GM12864 (cell line): Measurements from ENCODE around the gene MBTPS2.

ENCODE experiments used
- DNase-seq: peaks from one replicate; pipeline ENCODE4 v3.0.0-alpha.2; 2011; ENCODE audit warnings: low read depth
- H3K4me3 ChIP-seq: 2 replicates; pipeline ENCODE4 v1.5.1; 2011; ENCODE audit warnings: mild to moderate bottlenecking, low read depth, low read length, control low read depth
- TF ChIP-seq, protein P1 (sequence below): IDR thresholded peaks from 2 replicates; pipeline ENCODE4 v1.5.1; 2011; ENCODE audit warnings: low read depth, mild to moderate bottlenecking, moderate library complexity, low read length, control low read depth, inconsistent platforms; ENCODE audit errors: missing control alignments

MBTPS2 gene

DNA sequence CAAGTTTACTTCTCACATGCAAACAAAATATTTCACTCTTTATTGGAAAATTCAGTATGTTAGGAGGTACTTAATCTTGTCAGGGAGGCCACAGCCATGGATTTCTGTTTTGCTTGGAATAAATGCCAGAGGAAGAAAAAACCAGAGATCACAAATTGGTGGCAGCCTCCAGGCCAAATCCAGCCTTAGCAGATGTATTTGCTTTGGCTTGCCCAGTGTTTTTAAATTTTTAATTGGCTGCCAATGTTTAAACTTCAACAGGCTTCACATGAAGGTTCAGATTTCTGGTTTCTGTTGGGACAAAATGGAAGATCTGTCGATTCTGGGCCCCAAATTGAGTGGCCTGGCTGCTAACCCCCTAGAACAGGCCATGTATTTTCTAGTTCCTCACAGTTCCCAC is 35.6 kb downstream of the MBTPS2 start:
- DNase-seq, result no peak
- TF ChIP-seq, protein P1, sequence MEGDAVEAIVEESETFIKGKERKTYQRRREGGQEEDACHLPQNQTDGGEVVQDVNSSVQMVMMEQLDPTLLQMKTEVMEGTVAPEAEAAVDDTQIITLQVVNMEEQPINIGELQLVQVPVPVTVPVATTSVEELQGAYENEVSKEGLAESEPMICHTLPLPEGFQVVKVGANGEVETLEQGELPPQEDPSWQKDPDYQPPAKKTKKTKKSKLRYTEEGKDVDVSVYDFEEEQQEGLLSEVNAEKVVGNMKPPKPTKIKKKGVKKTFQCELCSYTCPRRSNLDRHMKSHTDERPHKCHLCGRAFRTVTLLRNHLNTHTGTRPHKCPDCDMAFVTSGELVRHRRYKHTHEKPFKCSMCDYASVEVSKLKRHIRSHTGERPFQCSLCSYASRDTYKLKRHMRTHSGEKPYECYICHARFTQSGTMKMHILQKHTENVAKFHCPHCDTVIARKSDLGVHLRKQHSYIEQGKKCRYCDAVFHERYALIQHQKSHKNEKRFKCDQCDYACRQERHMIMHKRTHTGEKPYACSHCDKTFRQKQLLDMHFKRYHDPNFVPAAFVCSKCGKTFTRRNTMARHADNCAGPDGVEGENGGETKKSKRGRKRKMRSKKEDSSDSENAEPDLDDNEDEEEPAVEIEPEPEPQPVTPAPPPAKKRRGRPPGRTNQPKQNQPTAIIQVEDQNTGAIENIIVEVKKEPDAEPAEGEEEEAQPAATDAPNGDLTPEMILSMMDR, result no peak
- no peak overlapping the region for H3K4me3 ChIP-seq

DNA sequence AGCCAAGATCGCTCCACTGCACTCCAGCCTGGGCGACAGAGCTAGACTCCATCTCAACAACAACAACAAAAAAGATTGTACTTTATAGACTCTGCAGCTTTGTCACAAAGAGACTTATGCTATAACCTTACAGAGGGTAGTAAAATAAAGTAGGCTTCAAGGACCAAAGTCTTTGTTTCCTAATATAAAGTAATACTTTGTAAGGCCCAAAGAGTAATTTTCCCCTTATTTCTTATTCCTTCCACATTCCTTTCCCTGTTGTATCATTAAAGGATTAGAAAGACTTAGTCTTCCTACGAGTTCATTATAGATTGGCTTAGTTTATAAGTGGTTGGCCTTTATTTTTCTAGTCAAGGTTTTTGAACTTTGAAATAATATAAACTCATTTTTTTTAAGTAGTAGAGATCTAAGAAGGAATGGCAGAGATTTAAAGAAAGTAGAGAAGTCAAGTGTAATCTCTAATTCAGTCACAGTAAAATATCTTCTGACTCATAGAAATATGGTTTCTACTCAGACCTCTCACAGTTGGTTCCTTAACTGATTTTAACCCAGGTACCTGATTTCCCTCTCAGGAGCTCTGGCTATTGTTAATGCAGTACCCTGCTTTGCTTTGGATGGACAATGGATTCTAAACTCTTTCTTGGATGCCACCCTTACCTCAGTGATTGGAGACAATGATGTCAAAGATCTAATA is 42.6 kb downstream of the MBTPS2 start:
- TF ChIP-seq, protein P1, result no peak
- no peak for DNase-seq
- no peak overlapping the region for H3K4me3 ChIP-seq

DNA sequence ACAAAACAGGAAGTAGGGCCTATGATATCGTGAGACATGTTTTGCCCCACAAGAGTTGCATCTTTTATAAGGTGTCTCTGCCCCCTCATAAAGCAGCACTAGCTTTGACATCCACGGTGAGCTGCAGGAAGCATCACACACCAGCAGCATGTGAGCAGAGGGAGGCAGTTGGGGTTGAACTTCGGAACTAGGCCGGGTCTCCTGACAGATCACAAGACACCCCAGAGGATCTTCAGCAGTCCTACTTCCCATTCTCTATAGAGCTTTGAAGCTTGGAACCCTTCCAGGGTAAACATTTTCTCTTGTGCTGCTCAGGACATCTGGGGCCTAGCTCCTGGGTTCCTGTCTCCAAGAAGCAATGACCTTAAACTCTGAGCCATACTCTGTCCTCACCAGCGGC is 43.8 kb downstream of the MBTPS2 start:
- DNase-seq, result no peak
- TF ChIP-seq, protein P1, result no peak

DNA sequence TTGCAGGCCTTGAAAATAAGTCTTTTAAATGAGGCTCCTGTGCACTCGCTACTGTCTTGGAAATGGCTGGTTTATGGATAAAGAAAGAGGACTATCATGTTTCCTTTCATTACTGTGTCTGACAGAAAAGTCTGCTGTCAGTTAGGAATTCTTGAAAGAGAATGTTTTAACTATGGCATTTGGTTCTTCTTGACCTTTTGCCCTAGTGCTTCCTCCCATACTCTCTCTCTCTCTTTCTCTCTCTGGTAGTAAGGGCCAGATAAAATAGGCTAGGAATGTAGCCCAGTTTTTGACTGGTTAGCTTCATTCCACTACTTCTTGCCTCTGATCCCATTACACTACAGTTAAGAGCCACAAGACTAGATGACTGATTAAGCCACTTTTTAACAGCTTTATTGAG is 46.2 kb downstream of the MBTPS2 start:
- H3K4me3 ChIP-seq, result no peak overlapping the region
- no peak for DNase-seq
- TF ChIP-seq, protein P1, result no peak

More for the DNA sequence above, 43.8 kb downstream of the MBTPS2 start:
- H3K4me3 ChIP-seq, result no peak overlapping the region

DNA sequence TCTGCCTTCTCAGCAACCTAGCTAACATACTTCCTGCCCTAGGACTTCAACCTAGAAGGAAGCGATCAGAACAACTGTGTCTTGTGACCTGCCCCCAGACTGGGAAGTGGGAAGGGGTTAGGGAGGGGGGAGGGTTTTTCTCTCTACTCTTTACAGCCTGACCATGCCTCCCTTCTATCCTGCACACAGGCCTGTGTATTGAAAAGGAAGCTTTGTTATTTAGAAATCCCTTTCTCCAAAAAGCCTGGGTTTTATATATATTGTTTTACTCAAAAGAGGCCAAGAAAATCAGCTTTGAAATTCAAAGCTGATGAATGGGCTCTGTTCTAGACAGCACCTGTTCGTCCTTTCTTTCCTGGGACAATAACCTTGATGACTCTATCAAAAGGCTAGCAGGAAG is 65.9 kb downstream of the MBTPS2 start:
- DNase-seq, result no peak
- TF ChIP-seq, protein P1, result no peak
- no peak overlapping the region for H3K4me3 ChIP-seq

DNA sequence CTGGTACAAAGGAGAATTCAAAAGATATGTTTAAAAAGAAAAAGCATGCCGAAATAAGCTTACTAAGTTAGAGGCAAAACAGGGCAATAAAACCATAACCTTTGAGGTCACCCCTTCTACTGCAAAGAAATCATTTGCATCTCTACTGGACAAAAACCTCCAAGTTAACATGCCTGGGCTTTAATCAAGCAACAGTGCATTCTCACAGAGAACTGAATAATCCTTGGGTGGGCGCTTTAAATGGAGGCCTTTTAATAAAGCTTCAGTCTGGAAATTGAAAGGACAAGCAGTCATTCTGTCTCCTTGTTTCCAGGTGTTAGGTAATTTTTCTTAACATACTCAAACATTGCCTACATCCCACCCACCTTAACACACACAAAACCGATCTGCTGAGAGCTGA is 66.5 kb downstream of the MBTPS2 start:
- TF ChIP-seq, protein P1, result no peak
- no peak overlapping the region for H3K4me3 ChIP-seq
- DNase-seq, result no peak

DNA sequence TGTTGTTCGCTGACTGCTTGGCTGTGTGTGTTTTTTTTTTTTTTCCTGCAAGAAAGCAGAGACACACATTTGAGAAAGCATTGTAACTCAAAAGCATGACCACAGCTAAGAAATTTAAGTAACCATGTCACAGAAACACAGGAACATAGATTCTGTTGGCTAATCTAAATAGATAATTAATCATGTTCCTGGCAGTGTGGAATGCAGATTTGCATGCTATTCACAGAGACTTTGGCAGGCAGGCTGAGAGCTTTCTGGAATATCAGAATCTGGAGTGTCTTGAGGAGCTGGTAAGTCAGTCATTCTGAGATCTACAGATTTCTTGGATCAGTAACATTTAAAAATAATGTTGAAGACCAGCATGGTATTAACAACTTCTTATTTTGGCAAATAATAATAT is 67.8 kb downstream of the MBTPS2 start:
- no peak for DNase-seq
- TF ChIP-seq, protein P1, result no peak

More for the DNA sequence above, 67.8 kb downstream of the MBTPS2 start:
- no peak overlapping the region for H3K4me3 ChIP-seq
